ENCODE results near the gene IFNL4. TPM values are rescaled to one million over a fixed set of nuclear protein-coding genes. Genes with fewer than 3 reads are reported as not detected.

IFNL4 gene
- total and polyA plus RNA-seq, 10 of the 15 experiments (the other 5 are each of a cell fraction or from before 2014, with no cell fraction given) = not detected

DNA sequence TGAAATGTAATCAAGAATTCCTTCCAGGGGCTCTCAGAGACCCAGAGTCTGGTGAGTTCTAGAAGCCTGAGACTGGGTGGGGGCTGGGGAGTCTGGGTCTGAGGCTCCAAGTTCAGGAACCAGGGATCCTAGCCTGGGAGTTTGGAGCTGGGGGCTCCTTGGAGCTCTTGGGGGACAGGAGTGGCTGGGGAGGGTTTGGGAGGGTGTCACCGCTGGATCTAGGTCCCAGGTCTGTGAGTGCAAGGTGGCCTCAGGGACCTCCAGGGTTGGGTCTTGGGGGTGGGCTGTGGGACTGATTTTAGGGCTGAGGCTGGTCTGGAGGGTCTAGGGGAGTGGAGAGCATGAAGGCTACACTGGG, 45.7 kb downstream of the IFNL4 start:
- intact Hi-C loops (cut with micrococcal nuclease; ENCODE audit: unreplicated experiment) = no loop called here
- WGBS (ENCODE audit: insufficient coverage, insufficient replicate concordance, low lambda C conversion rate, missing lambda C conversion rate) = 100% methylated on average over 1 of the region's 1 CpG
- Histone ChIP-seq H3K27me3 (replicated peaks in 1 of 2; ENCODE audit: control insufficient read depth in 2 of 2, insufficient read depth in 2 of 2, low read length in 1 of 2) (peaks cover 2 to 3% of the 10 kb centered on the region in 2 experiments; a peak in 1 of 4 replicates), H4K20me1 (ENCODE audit: control insufficient read depth, insufficient read depth) (no peaks in the 10 kb centered on the region), H3K4me1 (ENCODE audit: control insufficient read depth, insufficient read depth, low read length) (no peaks in the 10 kb centered on the region), H3K27ac (ENCODE audit: control insufficient read depth, insufficient read depth) (no peak overlapping the region), H3K4me2 (ENCODE audit: control insufficient read depth, insufficient read depth) (no peak overlapping the region), H3K79me2 (ENCODE audit: control insufficient read depth, insufficient read depth, low read length) (no peaks in the 10 kb centered on the region), H3K9ac (ENCODE audit: control insufficient read depth, insufficient read depth, low read length) (no peak overlapping the region), H2AFZ (ENCODE audit: control insufficient read depth, low read depth, low read length) (no peak overlapping the region), H3K4me3 (no peak overlapping the region), H3K9me3 (replicated peaks; ENCODE audit: control insufficient read depth, insufficient read depth, low read length) (no peaks in the 10 kb centered on the region), H3K36me3 (ENCODE audit: control insufficient read depth in 2 of 2, insufficient read depth in 2 of 2, low read length in 1 of 2) (no peaks in the 10 kb centered on the region)
- ChIA-PET SMC1A (ENCODE audit: uncharacterized antibody, unreplicated experiment) (no interaction called here), CTCF (interaction anchor here (0.7 kb wide), 1 partner anchor 445 kb away, joined by 3 read pairs; no protein-coding TSS in a partner anchor), POLR2A (no interaction called here), RAD21 (ENCODE audit: unreplicated experiment) (no interaction called here)
- TF ChIP-seq MYB (IDR thresholded peaks at IDR 0.05; ENCODE audit: borderline replicate concordance, low read depth, low read length) = no peak
- TF ChIP-seq, protein P1, sequence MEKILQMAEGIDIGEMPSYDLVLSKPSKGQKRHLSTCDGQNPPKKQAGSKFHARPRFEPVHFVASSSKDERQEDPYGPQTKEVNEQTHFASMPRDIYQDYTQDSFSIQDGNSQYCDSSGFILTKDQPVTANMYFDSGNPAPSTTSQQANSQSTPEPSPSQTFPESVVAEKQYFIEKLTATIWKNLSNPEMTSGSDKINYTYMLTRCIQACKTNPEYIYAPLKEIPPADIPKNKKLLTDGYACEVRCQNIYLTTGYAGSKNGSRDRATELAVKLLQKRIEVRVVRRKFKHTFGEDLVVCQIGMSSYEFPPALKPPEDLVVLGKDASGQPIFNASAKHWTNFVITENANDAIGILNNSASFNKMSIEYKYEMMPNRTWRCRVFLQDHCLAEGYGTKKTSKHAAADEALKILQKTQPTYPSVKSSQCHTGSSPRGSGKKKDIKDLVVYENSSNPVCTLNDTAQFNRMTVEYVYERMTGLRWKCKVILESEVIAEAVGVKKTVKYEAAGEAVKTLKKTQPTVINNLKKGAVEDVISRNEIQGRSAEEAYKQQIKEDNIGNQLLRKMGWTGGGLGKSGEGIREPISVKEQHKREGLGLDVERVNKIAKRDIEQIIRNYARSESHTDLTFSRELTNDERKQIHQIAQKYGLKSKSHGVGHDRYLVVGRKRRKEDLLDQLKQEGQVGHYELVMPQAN (conservative IDR thresholded peaks at IDR 0.05) = no peak
- no peak for TF ChIP-seq MTA3 (IDR thresholded peaks at IDR 0.05; ENCODE audit: borderline replicate concordance, low read length)
- TF ChIP-seq, protein P2, sequence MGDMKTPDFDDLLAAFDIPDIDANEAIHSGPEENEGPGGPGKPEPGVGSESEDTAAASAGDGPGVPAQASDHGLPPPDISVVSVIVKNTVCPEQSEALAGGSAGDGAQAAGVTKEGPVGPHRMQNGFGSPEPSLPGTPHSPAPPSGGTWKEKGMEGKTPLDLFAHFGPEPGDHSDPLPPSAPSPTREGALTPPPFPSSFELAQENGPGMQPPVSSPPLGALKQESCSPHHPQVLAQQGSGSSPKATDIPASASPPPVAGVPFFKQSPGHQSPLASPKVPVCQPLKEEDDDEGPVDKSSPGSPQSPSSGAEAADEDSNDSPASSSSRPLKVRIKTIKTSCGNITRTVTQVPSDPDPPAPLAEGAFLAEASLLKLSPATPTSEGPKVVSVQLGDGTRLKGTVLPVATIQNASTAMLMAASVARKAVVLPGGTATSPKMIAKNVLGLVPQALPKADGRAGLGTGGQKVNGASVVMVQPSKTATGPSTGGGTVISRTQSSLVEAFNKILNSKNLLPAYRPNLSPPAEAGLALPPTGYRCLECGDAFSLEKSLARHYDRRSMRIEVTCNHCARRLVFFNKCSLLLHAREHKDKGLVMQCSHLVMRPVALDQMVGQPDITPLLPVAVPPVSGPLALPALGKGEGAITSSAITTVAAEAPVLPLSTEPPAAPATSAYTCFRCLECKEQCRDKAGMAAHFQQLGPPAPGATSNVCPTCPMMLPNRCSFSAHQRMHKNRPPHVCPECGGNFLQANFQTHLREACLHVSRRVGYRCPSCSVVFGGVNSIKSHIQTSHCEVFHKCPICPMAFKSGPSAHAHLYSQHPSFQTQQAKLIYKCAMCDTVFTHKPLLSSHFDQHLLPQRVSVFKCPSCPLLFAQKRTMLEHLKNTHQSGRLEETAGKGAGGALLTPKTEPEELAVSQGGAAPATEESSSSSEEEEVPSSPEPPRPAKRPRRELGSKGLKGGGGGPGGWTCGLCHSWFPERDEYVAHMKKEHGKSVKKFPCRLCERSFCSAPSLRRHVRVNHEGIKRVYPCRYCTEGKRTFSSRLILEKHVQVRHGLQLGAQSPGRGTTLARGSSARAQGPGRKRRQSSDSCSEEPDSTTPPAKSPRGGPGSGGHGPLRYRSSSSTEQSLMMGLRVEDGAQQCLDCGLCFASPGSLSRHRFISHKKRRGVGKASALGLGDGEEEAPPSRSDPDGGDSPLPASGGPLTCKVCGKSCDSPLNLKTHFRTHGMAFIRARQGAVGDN (IDR thresholded peaks at IDR 0.05) = no peak
- no peak for TF ChIP-seq PML (IDR thresholded peaks at IDR 0.05; ENCODE audit: low read length)
- no peak for TF ChIP-seq CHD1 (IDR thresholded peaks at IDR 0.05; ENCODE audit: low read depth, low read length)
- no peak for TF ChIP-seq CBX5 (IDR thresholded peaks at IDR 0.05; ENCODE audit: low read depth)
- TF ChIP-seq ZSCAN29 (IDR thresholded peaks at IDR 0.05) = no peak
- no peak for TF ChIP-seq SMAD1 (IDR thresholded peaks at IDR 0.05; ENCODE audit: low read depth, partially characterized antibody)
- no peak for TF ChIP-seq CBX3 (IDR thresholded peaks at IDR 0.05; ENCODE audit: borderline replicate concordance, low read depth)
- TF ChIP-seq ZZZ3 (IDR thresholded peaks at IDR 0.05; ENCODE audit: control insufficient read depth, insufficient read length, low read depth) = no peak
- TF ChIP-seq LARP7 (IDR thresholded peaks at IDR 0.05) = no peak
- no peak for TF ChIP-seq RFX5 (IDR thresholded peaks at IDR 0.05; ENCODE audit: low read depth, low read length)
- no peak for TF ChIP-seq ATF7 (IDR thresholded peaks at IDR 0.05; ENCODE audit: low read depth)
- TF ChIP-seq NFXL1 (IDR thresholded peaks at IDR 0.05; ENCODE audit: borderline replicate concordance) = no peak
- no peak for TF ChIP-seq ZNF217 (IDR thresholded peaks at IDR 0.05)
- TF ChIP-seq, protein P3, sequence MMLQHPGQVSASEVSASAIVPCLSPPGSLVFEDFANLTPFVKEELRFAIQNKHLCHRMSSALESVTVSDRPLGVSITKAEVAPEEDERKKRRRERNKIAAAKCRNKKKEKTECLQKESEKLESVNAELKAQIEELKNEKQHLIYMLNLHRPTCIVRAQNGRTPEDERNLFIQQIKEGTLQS (IDR thresholded peaks at IDR 0.05; ENCODE audit: borderline replicate concordance, extremely low read depth, low read depth, low read length) = no peak
- TF ChIP-seq, protein P4, sequence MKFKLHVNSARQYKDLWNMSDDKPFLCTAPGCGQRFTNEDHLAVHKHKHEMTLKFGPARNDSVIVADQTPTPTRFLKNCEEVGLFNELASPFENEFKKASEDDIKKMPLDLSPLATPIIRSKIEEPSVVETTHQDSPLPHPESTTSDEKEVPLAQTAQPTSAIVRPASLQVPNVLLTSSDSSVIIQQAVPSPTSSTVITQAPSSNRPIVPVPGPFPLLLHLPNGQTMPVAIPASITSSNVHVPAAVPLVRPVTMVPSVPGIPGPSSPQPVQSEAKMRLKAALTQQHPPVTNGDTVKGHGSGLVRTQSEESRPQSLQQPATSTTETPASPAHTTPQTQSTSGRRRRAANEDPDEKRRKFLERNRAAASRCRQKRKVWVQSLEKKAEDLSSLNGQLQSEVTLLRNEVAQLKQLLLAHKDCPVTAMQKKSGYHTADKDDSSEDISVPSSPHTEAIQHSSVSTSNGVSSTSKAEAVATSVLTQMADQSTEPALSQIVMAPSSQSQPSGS (IDR thresholded peaks at IDR 0.05; ENCODE audit: low read length) = no peak
- TF ChIP-seq NFIC (IDR thresholded peaks at IDR 0.05; ENCODE audit: low read depth, low read length) = no peak
- ATAC-seq = no peak
- no peak for FAIRE-seq
- no peak for DNase-seq (ENCODE audit: low read depth, low spot score)
- no TSS peak for BruUV-seq (replicated peaks)
- in situ Hi-C loops (cut with MboI) = no loop called here
